Common myeloid progenitor, CD34-positive (primary cell): ENCODE data around the gene M1AP.
A peak's percentile ranks its signal among the peaks of the same experiment; 100 is the strongest.

Experiments
- CTCF ChIA-PET: fragments of 350-600 bp; sonication (Branson Sonifier 250); formaldehyde crosslinking; loops from one replicate; lab custom pipeline; 2021; ENCODE audit warnings: antibody characterized with exemption; lab: Charles Lee
- POLR2A ChIA-PET: fragments of 350-600 bp; sonication (Branson Sonifier 250); formaldehyde crosslinking; loops from one replicate; lab custom pipeline; 2021; ENCODE audit warnings: antibody characterized with exemption; lab: Charles Lee
- DNase-seq, 3 donors: peaks; one replicate each; pipeline versions ENCODE4 v3.0.0 to v3.0.0-alpha.2; 2013
- H3K27ac ChIP-seq, 2 experiments: 1 replicate in 1 of 2; 2 replicates in 1 of 2; pipeline ENCODE4 v1.7.0; 2013; ENCODE audit warnings: inconsistent platforms in 2 of 2, low read length in 2 of 2, mild to moderate bottlenecking in 2 of 2, low read depth in 1 of 2, moderate library complexity in 1 of 2; ENCODE audit not compliant: severe bottlenecking in 2 of 2, insufficient read depth in 1 of 2, poor library complexity in 1 of 2
- H3K27me3 ChIP-seq, 5 experiments: replicated peaks in 2 of 5; 1 replicate in 3 of 5; 2 replicates in 2 of 5; pipeline versions ENCODE4 v1.6.1 to v1.7.0; 2013; ENCODE audit warnings: low read length in 4 of 5, mild to moderate bottlenecking in 2 of 5, moderate library complexity in 2 of 5, inconsistent platforms in 1 of 5; ENCODE audit not compliant: insufficient read depth in 5 of 5, control insufficient read depth in 4 of 5
- H3K36me3 ChIP-seq, 4 experiments: 1 replicate in 2 of 4; 2 replicates in 2 of 4; pipeline versions ENCODE4 v1.6.1 to v1.7.0; 2013; ENCODE audit warnings: low read length in 3 of 4, control low read depth in 1 of 4, mild to moderate bottlenecking in 1 of 4; ENCODE audit not compliant: control insufficient read depth in 4 of 4, insufficient read depth in 4 of 4
- H3K4me1 ChIP-seq, 4 experiments: 1 replicate in 3 of 4; 2 replicates in 1 of 4; pipeline versions ENCODE4 v1.6.1 to v1.7.1; 2013; ENCODE audit warnings: low read length in 3 of 4, mild to moderate bottlenecking in 3 of 4, control low read depth in 1 of 4, inconsistent platforms in 1 of 4, moderate library complexity in 1 of 4; ENCODE audit not compliant: control insufficient read depth in 4 of 4, insufficient read depth in 4 of 4; ENCODE audit errors: control extremely low read depth in 1 of 4
- H3K4me3 ChIP-seq, 7 experiments: 1 replicate in 4 of 7; 2 replicates in 3 of 7; pipeline versions ENCODE4 v1.5.1 to v1.7.0; 2013; ENCODE audit warnings: mild to moderate bottlenecking in 7 of 7, low read length in 6 of 7, moderate library complexity in 6 of 7, inconsistent platforms in 2 of 7, low read depth in 2 of 7, control low read depth in 1 of 7; ENCODE audit not compliant: insufficient read depth in 4 of 7, control insufficient read depth in 1 of 7; ENCODE audit errors: extremely low read depth in 1 of 7
- H3K9me3 ChIP-seq, 5 experiments: 1 replicate in 4 of 5; 2 replicates in 1 of 5; pipeline versions ENCODE4 v1.6.1 to v1.7.1; 2013; ENCODE audit warnings: low read length in 4 of 5, mild to moderate bottlenecking in 2 of 5, inconsistent platforms in 1 of 5, low read depth in 1 of 5, moderate library complexity in 1 of 5; ENCODE audit not compliant: control insufficient read depth in 4 of 5, insufficient read depth in 2 of 5; ENCODE audit errors: control extremely low read depth in 1 of 5
- WGBS: methylation state at CpG from one replicate; pipeline ENCODE4 v1.1.5; 2013; ENCODE audit not compliant: insufficient coverage; 5-methylcytosine and 5-hydroxymethylcytosine counted together

Gene M1AP

GRCh38 chr2:74556831-74557370, 91.2 kb downstream of the M1AP start:
- DNase-seq, result no peak
- ChIA-PET CTCF (interaction anchor here (1.1 to 6.1 kb wide), 5 partner anchors 11 to 31 kb away, joined by 3 to 35 read pairs (median 23); no protein-coding TSS in a partner anchor), POLR2A (interaction anchor here (1.3 kb wide), 1 partner anchor 10 kb away, joined by 3 read pairs; no protein-coding TSS in a partner anchor)
- 100% methylated on average over 3 of the region's 6 CpGs for WGBS
- H3K27ac ChIP-seq, result no peak overlapping the region
- no peak overlapping the region for H3K4me3 ChIP-seq
- no peaks in the 10 kb centered on the region for H3K9me3 ChIP-seq
- H3K36me3 ChIP-seq, result peaks cover 0 to 28% (median 11%) of the 10 kb centered on the region in 4 experiments
- peaks cover 0 to 81% (median 38%) of the 10 kb centered on the region in 4 experiments for H3K4me1 ChIP-seq
- H3K27me3 ChIP-seq, result no peaks in the 10 kb centered on the region

DNA sequence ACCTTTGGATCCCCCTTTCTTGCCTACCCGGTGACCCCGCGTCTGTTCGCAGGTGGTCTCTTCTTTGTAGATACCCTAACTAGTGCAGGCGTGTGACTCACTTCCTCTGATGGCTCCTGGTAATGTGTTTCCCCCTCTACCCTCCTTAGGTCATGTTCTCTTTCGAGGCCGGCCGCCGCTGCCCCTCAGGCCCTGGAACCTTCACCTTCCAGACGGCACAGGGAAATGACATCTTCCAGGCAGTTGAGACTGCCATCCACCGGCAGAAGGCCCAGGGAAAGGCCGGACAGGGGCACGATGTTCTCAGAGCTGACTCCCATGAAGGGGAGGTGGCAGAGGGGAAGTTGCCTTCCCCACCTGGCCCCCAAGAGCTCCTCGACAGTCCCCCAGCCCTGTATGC, 92.0 kb downstream of the M1AP start:
- H3K4me1 ChIP-seq, result peaks cover 0 to 77% (median 39%) of the 10 kb centered on the region in 4 experiments

DNA sequence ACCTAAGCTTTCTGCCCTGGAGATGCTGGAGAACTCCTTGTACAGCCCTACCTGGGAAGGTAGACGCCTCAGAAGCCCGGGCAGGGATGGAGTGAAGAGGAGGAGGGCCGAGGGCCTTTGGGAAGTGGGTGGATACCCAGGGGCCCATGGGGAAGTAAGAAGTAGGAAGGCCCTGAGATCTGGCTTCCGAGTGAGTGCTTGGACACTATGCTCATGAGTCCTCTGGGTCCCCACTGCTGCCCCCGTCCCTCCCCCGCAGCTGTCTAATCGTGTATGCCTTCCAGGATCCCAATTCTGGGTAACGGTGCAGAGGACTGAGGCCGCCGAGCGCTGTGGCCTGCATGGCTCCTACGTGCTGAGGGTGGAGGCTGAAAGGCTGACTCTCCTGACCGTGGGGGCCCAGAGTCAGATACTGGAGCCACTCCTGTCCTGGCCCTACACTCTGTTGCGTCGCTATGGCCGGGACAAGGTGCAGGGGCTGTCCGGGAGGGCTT, 92.5 kb downstream of the M1AP start:
- CTCF ChIA-PET, result interaction anchor here (4.8 to 6.1 kb wide), 2 partner anchors 20 to 32 kb away, joined by 35 read pairs; no protein-coding TSS in a partner anchor
- H3K4me1 ChIP-seq, result peaks cover 0 to 76% (median 38%) of the 10 kb centered on the region in 4 experiments
- no peaks in the 10 kb centered on the region for H3K27me3 ChIP-seq
- POLR2A ChIA-PET, result interaction anchor here (2.4 kb wide), 1 partner anchor 17 kb away, joined by 9 read pairs; no protein-coding TSS in a partner anchor
- H3K36me3 ChIP-seq, result peaks cover 0 to 31% (median 11%) of the 10 kb centered on the region in 4 experiments
- no peak for DNase-seq
- H3K4me3 ChIP-seq, result peak overlapping the region; percentile 65 to 98 (median 93)
- 53% methylated on average over 16 of the region's 17 CpGs for WGBS
- H3K9me3 ChIP-seq, result no peaks in the 10 kb centered on the region
- no peak overlapping the region for H3K27ac ChIP-seq

More for the DNA sequence above, 92.0 kb downstream of the M1AP start:
- no peaks in the 10 kb centered on the region for H3K27me3 ChIP-seq
- H3K4me3 ChIP-seq, result peak overlapping the region in 3 of 7 experiments; percentile 93 to 97 (median 96)
- 94% methylated on average over 11 of the region's 14 CpGs for WGBS
- no peak overlapping the region for H3K27ac ChIP-seq
- DNase-seq, result peak in 1 of 3 donors; percentile 48
- peaks cover 0 to 29% (median 11%) of the 10 kb centered on the region in 4 experiments for H3K36me3 ChIP-seq
- POLR2A ChIA-PET, result no interaction called here
- no peaks in the 10 kb centered on the region for H3K9me3 ChIP-seq
- CTCF ChIA-PET, result interaction anchor here (4.8 to 6.1 kb wide), 2 partner anchors 20 to 32 kb away, joined by 35 read pairs; no protein-coding TSS in a partner anchor

- POLR2A ChIA-PET, result interaction anchor here (1.0 to 2.4 kb wide), 2 partner anchors 16 to 127 kb away, joined by 3 to 9 read pairs; no protein-coding TSS in a partner anchor
- peak overlapping the region in 1 of 2 experiments; percentile 78 for H3K27ac ChIP-seq
- DNase-seq, result peak in 2 of 3 donors; percentile 51 to 63
- H3K27me3 ChIP-seq, result no peaks in the 10 kb centered on the region
- CTCF ChIA-PET, result interaction anchor here (4.8 to 6.1 kb wide), 2 partner anchors 21 to 33 kb away, joined by 35 read pairs; no protein-coding TSS in a partner anchor
- under 1% methylated on average over 36 of the region's 58 CpGs for WGBS
- H3K9me3 ChIP-seq, result no peaks in the 10 kb centered on the region
- H3K36me3 ChIP-seq, result peaks cover 0 to 31% (median 11%) of the 10 kb centered on the region in 4 experiments
- peak overlapping the region; percentile 65 to 98 (median 93) for H3K4me3 ChIP-seq
- H3K4me1 ChIP-seq, result peaks cover 0 to 76% (median 37%) of the 10 kb centered on the region in 4 experiments
These were observed 93.2 kb downstream of the M1AP start for GRCh38 chr2:74554820-74555531.

DNA sequence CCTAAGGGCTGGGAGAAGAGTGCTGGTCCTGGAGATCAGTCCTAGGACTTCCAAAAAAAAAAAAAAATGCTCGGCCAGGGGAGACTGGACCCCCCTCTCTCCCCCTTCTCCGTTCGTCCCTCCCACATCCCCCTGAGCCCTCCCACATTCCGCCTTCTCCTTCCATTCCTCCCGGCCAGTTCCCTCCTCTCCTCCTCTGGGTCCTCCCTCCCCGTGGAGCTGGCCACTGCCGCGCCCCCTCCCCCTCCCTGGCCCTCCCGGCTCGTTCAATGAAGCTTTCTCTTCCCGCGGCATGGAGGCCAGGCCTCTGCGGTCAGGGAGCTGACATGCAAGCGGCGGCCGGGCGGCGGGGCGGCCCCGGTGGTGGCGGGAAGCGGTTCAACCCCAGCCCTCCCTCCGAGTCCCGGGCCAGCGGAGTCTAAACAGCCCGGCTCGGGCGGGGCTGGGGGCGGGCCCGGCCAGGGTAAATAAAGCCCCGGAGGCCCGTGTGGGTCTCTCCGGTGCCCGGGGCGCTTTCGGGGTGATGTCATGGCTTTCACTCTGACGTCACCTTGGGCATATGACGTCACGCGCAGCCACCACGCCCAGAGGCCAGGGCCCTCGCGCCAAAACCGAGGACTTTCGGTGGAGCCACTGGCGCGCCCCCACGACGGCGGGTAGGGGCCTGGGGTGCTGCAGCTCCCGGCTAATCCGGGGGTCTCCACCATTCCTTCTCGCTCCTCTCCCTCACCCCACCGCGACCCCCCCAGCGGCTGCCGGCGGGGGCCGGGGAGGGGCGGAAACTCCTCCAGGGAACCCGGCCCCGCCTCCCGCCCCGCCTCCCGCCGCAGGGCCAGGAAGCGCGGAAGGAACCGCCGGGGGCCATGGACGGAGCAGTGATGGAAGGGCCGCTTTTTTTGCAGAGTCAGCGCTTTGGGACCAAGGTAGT, 94.0 kb downstream of the M1AP start, which contains the start of the genes DOK1 and LOXL3:
Gene DOK1, plus strand, starts transcription at position 829 of the 928 bp plus-strand sequence. Its CDS starts 35 bp downstream, at position 864.
Gene LOXL3, minus strand, starts transcription at position 51 of the 928 bp plus-strand sequence. CDS start 1,308 bp downstream, outside the sequence.
- ChIA-PET POLR2A (interaction anchor here (0.6 to 2.4 kb wide), 5 partner anchors 15 to 129 kb away, joined by 3 to 9 read pairs (median 3); partner anchors contain the start of genes MRPL53 and WBP1), CTCF (interaction anchor here (0.9 to 1.4 kb wide), 2 partner anchors 18 to 31 kb away, joined by 3 to 7 read pairs; no protein-coding TSS in a partner anchor)
- no peaks in the 10 kb centered on the region for H3K27me3 ChIP-seq
- WGBS, result under 1% methylated on average over 59 of the region's 73 CpGs
- peaks cover 0 to 81% (median 45%) of the 10 kb centered on the region in 4 experiments for H3K4me1 ChIP-seq
- no peaks in the 10 kb centered on the region for H3K9me3 ChIP-seq
- H3K36me3 ChIP-seq, result peaks cover 0 to 31% (median 11%) of the 10 kb centered on the region in 4 experiments
- peak; percentile 80 to 92 (median 89) for DNase-seq
- H3K27ac ChIP-seq, result peak within 1 kb of the TSS in 1 of 2 experiments; percentile 78
- H3K4me3 ChIP-seq, result peak within 1 kb of the TSS; percentile 65 to 98 (median 93)
